Endodermal cell (in vitro differentiated cells): ENCODE measurements around the gene SERPINB7. TPM values are rescaled to one million over a fixed set of nuclear protein-coding genes. Genes with fewer than 3 reads are reported as not detected.

Experiments used
- DNase-seq: peaks from one replicate; pipeline ENCODE4 v3.0.0-alpha.2; 2017
- H3K27ac ChIP-seq: 2 replicates; pipeline ENCODE4 v1.5.1; 2013; ENCODE audit warnings: mild to moderate bottlenecking, low read depth, low read length, moderate library complexity
- H3K27me3 ChIP-seq: 2 replicates; pipeline ENCODE4 v1.6.1; 2013; ENCODE audit warnings: mild to moderate bottlenecking, low read length, moderate library complexity; ENCODE audit not compliant: insufficient read depth, control insufficient read depth, poor library complexity, severe bottlenecking
- H3K36me3 ChIP-seq: 2 replicates; pipeline ENCODE4 v1.7.0; 2013; ENCODE audit warnings: mild to moderate bottlenecking, low read length, moderate library complexity; ENCODE audit not compliant: control insufficient read depth, insufficient read depth
- H3K4me1 ChIP-seq: one replicate; pipeline ENCODE4 v1.7.0; 2013; ENCODE audit warnings: low read length; ENCODE audit not compliant: control insufficient read depth, insufficient read depth
- H3K4me3 ChIP-seq: 2 replicates; pipeline ENCODE4 v1.5.1; 2013; ENCODE audit warnings: mild to moderate bottlenecking, low read length, moderate library complexity
- H3K9ac ChIP-seq: 2 replicates; pipeline ENCODE4 v1.6.1; 2013; ENCODE audit warnings: mild to moderate bottlenecking, low read length, moderate library complexity; ENCODE audit not compliant: poor library complexity, severe bottlenecking; ENCODE audit errors: extremely low read depth
- H3K9me3 ChIP-seq: 2 replicates; pipeline ENCODE4 v1.6.1; 2013; ENCODE audit warnings: mild to moderate bottlenecking, low read length, moderate library complexity; ENCODE audit not compliant: control insufficient read depth
- H3K27ac Mint-ChIP-seq: 2 replicates; pipeline ENCODE4 v1.8.0; 2020; ENCODE audit warnings: mixed read lengths
- H3K27me3 Mint-ChIP-seq: 2 replicates; pipeline ENCODE4 v1.8.0; 2021; ENCODE audit warnings: mild to moderate bottlenecking, mixed read lengths; ENCODE audit not compliant: insufficient read depth
- H3K36me3 Mint-ChIP-seq: 2 replicates; pipeline ENCODE4 v1.8.0; 2020; ENCODE audit warnings: low read depth, mixed read lengths
- H3K4me1 Mint-ChIP-seq: 2 replicates; pipeline ENCODE4 v1.8.0; 2020; ENCODE audit warnings: mixed read lengths
- H3K4me3 Mint-ChIP-seq: 2 replicates; pipeline ENCODE4 v1.8.0; 2020; ENCODE audit warnings: mild to moderate bottlenecking, moderate library complexity, mixed read lengths
- H3K9me3 Mint-ChIP-seq: 2 replicates; pipeline ENCODE4 v1.8.0; 2020; ENCODE audit warnings: mild to moderate bottlenecking, mixed read lengths
- CTCF ChIP-seq: fragments of 200-600 bp; sonication (generic); conservative IDR thresholded peaks from 2 replicates; pipeline ENCODE4 v1.5.0; 2021; ENCODE audit warnings: antibody characterized with exemption, mild to moderate bottlenecking
- WGBS, 2 experiments: methylation state at CpG; one replicate each; pipeline versions ENCODE4 v1.1.5 to v1.1.7; 2013; ENCODE audit warnings: missing lambda C conversion rate in 2 of 2, mixed read lengths in 1 of 2; ENCODE audit not compliant: insufficient coverage in 1 of 2, insufficient read length in 1 of 2; 5-methylcytosine and 5-hydroxymethylcytosine counted together
- long read RNA-seq, 4 experiments: library from polyadenylated mRNA in 2 of 4; library from RNA in 1 of 4; library from capped mRNA in 1 of 4; stranded (forward) in 3 of 4; unstranded in 1 of 4; transcript quantifications; one replicate each; pipeline ENCODE4 v2.0.0, GENCODE V29; 2020 to 2021; ENCODE audit warnings: inconsistent platforms in 1 of 4
- polyA plus RNA-seq, 2 experiments: library from polyadenylated mRNA; stranded (reverse); fragments of 50-300 nt; gene quantifications; one replicate each; pipeline ENCODE4 v1.2.3, GENCODE V29; 2013
- total RNA-seq, 2 donors: library from RNA; stranded (reverse); fragmentation: NEBNext Ultra II Directional in 1 of 2; extraction: Animal tissue kit (Norgen Biotek cat#: 25700) in 1 of 2; gene quantifications; 2 replicates in 1 of 2; 3 replicates in 1 of 2; pipeline ENCODE4 v1.2.1, GENCODE V29; 2021

Gene SERPINB7
- not detected for total RNA-seq
- polyA plus RNA-seq (2013, experiment 1 of 2), result not detected
- polyA plus RNA-seq (2013, experiment 2 of 2), result not detected
- long read RNA-seq, experiment 1, result 0 reads
- long read RNA-seq, experiment 2, result 0 reads
- long read RNA-seq, experiment 3, result 0 reads
- long read RNA-seq, experiment 4, result 0 reads

GRCh38 chr18:63775166-63775730, at the start of gene SERPINB7:
Gene SERPINB7 (plus strand): TSS chr18:63775418. CDS start chr18:63782373, 6,955 bp downstream.
- DNase-seq, result no peak
- Histone ChIP-seq H3K27ac (no peak within 1 kb of the TSS), H3K9me3 (no peaks in the 10 kb centered on the region), H3K4me1 (no peaks in the 10 kb centered on the region), H3K36me3 (no peaks in the 10 kb centered on the region), H3K4me3 (no peak within 1 kb of the TSS), H3K27me3 (no peaks in the 10 kb centered on the region), H3K9ac (no peak within 1 kb of the TSS)
- Mint-ChIP-seq H3K27ac (no peak within 1 kb of the TSS), H3K9me3 (no peaks in the 10 kb centered on the region), H3K36me3 (no peaks in the 10 kb centered on the region), H3K4me3 (no peak within 1 kb of the TSS), H3K4me1 (no peaks in the 10 kb centered on the region), H3K27me3 (no peaks in the 10 kb centered on the region)
- no peak for TF ChIP-seq CTCF
- WGBS, 2 experiments, result 75% methylated on average over 2 of the region's 2 CpGs; no CpG with 5 or more reads in 1 of the 2 experiments

GRCh38 chr18:63725682-63726480, 49.3 kb upstream of the SERPINB7 start:
- Histone ChIP-seq H3K4me3 (no peak overlapping the region), H3K27ac (no peak overlapping the region), H3K4me1 (peaks cover under 1% of the 10 kb centered on the region), H3K9ac (no peak overlapping the region), H3K9me3 (no peaks in the 10 kb centered on the region), H3K36me3 (no peaks in the 10 kb centered on the region), H3K27me3 (peaks cover 5% of the 10 kb centered on the region)
- Mint-ChIP-seq H3K36me3 (no peaks in the 10 kb centered on the region), H3K27ac (no peak overlapping the region), H3K4me1 (peaks cover 19% of the 10 kb centered on the region), H3K9me3 (no peaks in the 10 kb centered on the region), H3K27me3 (no peaks in the 10 kb centered on the region), H3K4me3 (no peak overlapping the region)
- no peak for TF ChIP-seq CTCF
- 20 to 71% methylated on average over 1 to 2 of the region's 3 CpGs for WGBS, 2 experiments
- DNase-seq, result peak; percentile 57

GRCh38 chr18:63730773-63731172, 44.4 kb upstream of the SERPINB7 start:
- Mint-ChIP-seq H3K36me3 (no peaks in the 10 kb centered on the region), H3K27me3 (peaks cover 1% of the 10 kb centered on the region), H3K27ac (no peak overlapping the region), H3K4me1 (peaks cover 13% of the 10 kb centered on the region), H3K9me3 (no peaks in the 10 kb centered on the region), H3K4me3 (no peak overlapping the region)
- H3K4me3 ChIP-seq, result no peak overlapping the region
- no peak for DNase-seq
- no peak overlapping the region for H3K27ac ChIP-seq
- peaks cover 4% of the 10 kb centered on the region for H3K4me1 ChIP-seq
- no peaks in the 10 kb centered on the region for H3K9me3 ChIP-seq
- H3K36me3 ChIP-seq, result no peaks in the 10 kb centered on the region
- 91 to 93% methylated on average over 4 to 5 of the region's 5 CpGs for WGBS, 2 experiments
- TF ChIP-seq CTCF, result no peak
- H3K27me3 ChIP-seq, result no peaks in the 10 kb centered on the region
- H3K9ac ChIP-seq, result no peak overlapping the region
